Measurements from ENCODE around the gene ANKDD1B.

GRCh38 chr5:75608870-75609269 lies 2.4 kb upstream of the ANKDD1B start:
- TF ChIP-seq, protein P1, sequence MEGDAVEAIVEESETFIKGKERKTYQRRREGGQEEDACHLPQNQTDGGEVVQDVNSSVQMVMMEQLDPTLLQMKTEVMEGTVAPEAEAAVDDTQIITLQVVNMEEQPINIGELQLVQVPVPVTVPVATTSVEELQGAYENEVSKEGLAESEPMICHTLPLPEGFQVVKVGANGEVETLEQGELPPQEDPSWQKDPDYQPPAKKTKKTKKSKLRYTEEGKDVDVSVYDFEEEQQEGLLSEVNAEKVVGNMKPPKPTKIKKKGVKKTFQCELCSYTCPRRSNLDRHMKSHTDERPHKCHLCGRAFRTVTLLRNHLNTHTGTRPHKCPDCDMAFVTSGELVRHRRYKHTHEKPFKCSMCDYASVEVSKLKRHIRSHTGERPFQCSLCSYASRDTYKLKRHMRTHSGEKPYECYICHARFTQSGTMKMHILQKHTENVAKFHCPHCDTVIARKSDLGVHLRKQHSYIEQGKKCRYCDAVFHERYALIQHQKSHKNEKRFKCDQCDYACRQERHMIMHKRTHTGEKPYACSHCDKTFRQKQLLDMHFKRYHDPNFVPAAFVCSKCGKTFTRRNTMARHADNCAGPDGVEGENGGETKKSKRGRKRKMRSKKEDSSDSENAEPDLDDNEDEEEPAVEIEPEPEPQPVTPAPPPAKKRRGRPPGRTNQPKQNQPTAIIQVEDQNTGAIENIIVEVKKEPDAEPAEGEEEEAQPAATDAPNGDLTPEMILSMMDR (IDR thresholded peaks at IDR 0.05), result no peak
- TF ChIP-seq POLR2A (IDR thresholded peaks at IDR 0.05), result no peak

Data from right lobe of liver (tissue), 4 donors.